Measurements from ENCODE around the gene CHM.

The CHM gene

DNA sequence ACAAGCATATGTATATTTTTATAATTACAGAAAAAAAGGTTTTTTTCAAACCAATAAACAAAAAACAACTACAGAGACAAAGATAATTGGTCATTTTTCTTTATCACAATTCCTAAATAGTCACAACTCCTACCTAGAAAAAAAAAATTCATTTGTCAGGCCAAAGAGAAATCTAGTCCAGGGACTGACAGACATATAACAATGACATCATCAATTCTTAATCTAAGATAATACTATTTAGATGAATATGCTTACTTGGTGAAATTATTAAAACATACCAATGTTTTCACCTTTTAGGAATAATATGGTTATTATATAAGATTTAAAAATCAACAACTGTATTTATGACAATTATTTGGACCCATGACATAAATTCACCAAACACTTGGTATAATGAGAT is 48.4 kb downstream of the CHM start:
- Histone ChIP-seq H3K27me3 (ENCODE audit: control insufficient read depth in 5 of 5, insufficient read depth in 4 of 5, low read length in 5 of 5) (no peaks in the 10 kb centered on the region), H3K9me3 (ENCODE audit: control insufficient read depth in 5 of 5, low read length in 5 of 5) (no peaks in the 10 kb centered on the region), H3K9ac (ENCODE audit: low read length in 5 of 5) (no peak overlapping the region), H3K4me3 (ENCODE audit: low read depth in 1 of 5, low read length in 5 of 5) (no peak overlapping the region), H3K4me1 (ENCODE audit: control insufficient read depth in 5 of 5, insufficient read depth in 5 of 5, low read length in 5 of 5) (peaks cover 0 to 3% (median 0%) of the 10 kb centered on the region in 5 donors), H3K27ac (ENCODE audit: low read depth, low read length) (no peak overlapping the region), H3K36me3 (ENCODE audit: control insufficient read depth in 5 of 5, insufficient read depth in 5 of 5, low read length in 5 of 5) (no peaks in the 10 kb centered on the region)

DNA sequence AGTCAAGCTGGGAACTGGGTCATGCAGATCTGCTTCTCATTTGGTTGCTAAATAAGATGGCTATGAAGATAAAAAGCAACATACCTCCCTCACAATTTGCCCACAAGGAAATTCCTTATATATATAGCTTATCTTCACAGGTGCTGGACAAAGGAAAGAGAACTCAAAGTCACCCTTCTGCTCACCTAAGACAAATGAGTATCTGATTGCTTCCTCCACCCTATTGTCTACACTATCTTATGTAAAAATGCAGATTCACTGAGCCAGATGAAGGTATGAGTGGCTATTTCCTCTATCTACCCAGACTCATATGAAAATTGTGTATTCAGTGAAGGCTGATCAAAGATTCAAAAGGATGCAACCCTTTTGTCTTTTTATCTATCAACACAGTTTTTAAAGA is 50.8 kb downstream of the CHM start:
- no peak overlapping the region for H3K9ac ChIP-seq (ENCODE audit: low read length in 5 of 5)
- no peaks in the 10 kb centered on the region for H3K27me3 ChIP-seq (ENCODE audit: control insufficient read depth in 5 of 5, insufficient read depth in 4 of 5, low read length in 5 of 5)
- no peaks in the 10 kb centered on the region for H3K9me3 ChIP-seq (ENCODE audit: control insufficient read depth in 5 of 5, low read length in 5 of 5)
- H3K4me1 ChIP-seq (ENCODE audit: control insufficient read depth in 5 of 5, insufficient read depth in 5 of 5, low read length in 5 of 5), result peaks cover 0 to 3% (median 0%) of the 10 kb centered on the region in 5 donors
- H3K36me3 ChIP-seq (ENCODE audit: control insufficient read depth in 5 of 5, insufficient read depth in 5 of 5, low read length in 5 of 5), result no peaks in the 10 kb centered on the region
- H3K4me3 ChIP-seq (ENCODE audit: low read depth in 1 of 5, low read length in 5 of 5), result no peak overlapping the region
- H3K27ac ChIP-seq (ENCODE audit: low read depth, low read length), result no peak overlapping the region

DNA sequence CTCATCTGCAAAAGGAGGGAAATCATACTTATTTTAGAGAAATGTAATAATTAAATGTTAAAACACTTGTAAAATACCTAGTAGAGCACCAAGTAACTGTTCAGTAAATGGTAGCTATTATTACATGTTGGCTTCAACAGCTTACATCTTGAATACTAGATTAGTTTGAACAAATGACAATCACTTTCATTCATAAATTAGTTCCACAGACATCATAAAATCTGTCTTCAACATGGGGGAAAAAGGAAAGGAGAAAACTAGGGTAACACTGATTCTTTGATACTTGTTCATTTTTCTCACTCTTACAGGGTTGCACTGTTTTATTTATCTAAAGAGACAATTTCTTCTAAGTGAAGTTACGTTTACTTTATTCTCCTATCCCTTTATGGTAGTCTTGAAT is 51.7 kb downstream of the CHM start:
- H3K9ac ChIP-seq (ENCODE audit: low read length in 5 of 5), result no peak overlapping the region
- H3K36me3 ChIP-seq (ENCODE audit: control insufficient read depth in 5 of 5, insufficient read depth in 5 of 5, low read length in 5 of 5), result no peaks in the 10 kb centered on the region
- no peaks in the 10 kb centered on the region for H3K27me3 ChIP-seq (ENCODE audit: control insufficient read depth in 5 of 5, insufficient read depth in 4 of 5, low read length in 5 of 5)
- H3K9me3 ChIP-seq (ENCODE audit: control insufficient read depth in 5 of 5, low read length in 5 of 5), result no peaks in the 10 kb centered on the region
- peaks cover 0 to 3% (median 0%) of the 10 kb centered on the region in 5 donors for H3K4me1 ChIP-seq (ENCODE audit: control insufficient read depth in 5 of 5, insufficient read depth in 5 of 5, low read length in 5 of 5)
- H3K4me3 ChIP-seq (ENCODE audit: low read depth in 1 of 5, low read length in 5 of 5), result no peak overlapping the region
- H3K27ac ChIP-seq (ENCODE audit: low read depth, low read length), result no peak overlapping the region

DNA sequence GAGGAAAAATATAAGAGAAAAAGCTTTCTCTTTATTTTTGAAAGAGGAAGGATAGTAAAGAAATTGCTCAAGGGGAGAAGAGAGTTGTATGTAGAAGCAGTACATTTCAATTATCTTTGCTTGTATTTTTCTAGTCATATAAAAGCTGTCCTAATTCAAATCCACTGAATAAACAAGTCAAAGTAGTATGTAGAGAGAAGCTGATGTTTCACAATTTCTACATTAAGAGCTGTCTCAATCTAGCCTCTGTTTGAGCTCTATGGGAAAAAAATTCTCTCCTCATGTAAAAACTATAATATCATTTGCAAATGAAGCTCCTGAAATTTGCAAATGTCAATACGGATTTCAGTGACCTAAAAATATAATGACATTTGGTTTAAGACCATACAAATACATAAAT is 52.6 kb downstream of the CHM start:
- no peak overlapping the region for H3K9ac ChIP-seq (ENCODE audit: low read length in 5 of 5)
- H3K27ac ChIP-seq (ENCODE audit: low read depth, low read length), result no peak overlapping the region
- peaks cover 0 to 3% (median 0%) of the 10 kb centered on the region in 5 donors for H3K4me1 ChIP-seq (ENCODE audit: control insufficient read depth in 5 of 5, insufficient read depth in 5 of 5, low read length in 5 of 5)
- no peaks in the 10 kb centered on the region for H3K27me3 ChIP-seq (ENCODE audit: control insufficient read depth in 5 of 5, insufficient read depth in 4 of 5, low read length in 5 of 5)
- H3K9me3 ChIP-seq (ENCODE audit: control insufficient read depth in 5 of 5, low read length in 5 of 5), result no peaks in the 10 kb centered on the region
- no peaks in the 10 kb centered on the region for H3K36me3 ChIP-seq (ENCODE audit: control insufficient read depth in 5 of 5, insufficient read depth in 5 of 5, low read length in 5 of 5)
- H3K4me3 ChIP-seq (ENCODE audit: low read depth in 1 of 5, low read length in 5 of 5), result no peak overlapping the region

DNA sequence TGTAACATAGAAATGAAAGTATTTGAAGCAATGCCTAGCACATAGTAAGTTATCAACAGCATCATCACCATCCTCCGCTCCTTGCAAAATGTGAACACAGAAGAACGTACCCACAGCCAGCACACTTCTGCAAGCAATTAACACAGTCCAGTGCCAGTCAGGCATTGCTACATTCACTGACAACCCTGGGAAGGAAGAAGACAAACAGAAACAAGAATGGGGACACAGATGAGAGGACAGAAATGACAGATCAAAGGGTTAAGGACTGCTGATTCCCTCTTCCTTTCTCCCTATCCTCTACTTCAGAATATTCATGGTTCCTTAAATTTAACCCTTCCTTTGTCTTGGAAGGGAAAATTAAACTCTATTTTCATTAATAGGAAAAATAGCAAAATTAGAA is 53.1 kb downstream of the CHM start:
- Histone ChIP-seq H3K9me3 (ENCODE audit: control insufficient read depth in 5 of 5, low read length in 5 of 5) (no peaks in the 10 kb centered on the region), H3K4me3 (ENCODE audit: low read depth in 1 of 5, low read length in 5 of 5) (no peak overlapping the region), H3K36me3 (ENCODE audit: control insufficient read depth in 5 of 5, insufficient read depth in 5 of 5, low read length in 5 of 5) (no peaks in the 10 kb centered on the region), H3K27me3 (ENCODE audit: control insufficient read depth in 5 of 5, insufficient read depth in 4 of 5, low read length in 5 of 5) (no peaks in the 10 kb centered on the region), H3K27ac (ENCODE audit: low read depth, low read length) (no peak overlapping the region), H3K4me1 (ENCODE audit: control insufficient read depth in 5 of 5, insufficient read depth in 5 of 5, low read length in 5 of 5) (peaks cover 0 to 3% (median 0%) of the 10 kb centered on the region in 5 donors), H3K9ac (ENCODE audit: low read length in 5 of 5) (no peak overlapping the region)

DNA sequence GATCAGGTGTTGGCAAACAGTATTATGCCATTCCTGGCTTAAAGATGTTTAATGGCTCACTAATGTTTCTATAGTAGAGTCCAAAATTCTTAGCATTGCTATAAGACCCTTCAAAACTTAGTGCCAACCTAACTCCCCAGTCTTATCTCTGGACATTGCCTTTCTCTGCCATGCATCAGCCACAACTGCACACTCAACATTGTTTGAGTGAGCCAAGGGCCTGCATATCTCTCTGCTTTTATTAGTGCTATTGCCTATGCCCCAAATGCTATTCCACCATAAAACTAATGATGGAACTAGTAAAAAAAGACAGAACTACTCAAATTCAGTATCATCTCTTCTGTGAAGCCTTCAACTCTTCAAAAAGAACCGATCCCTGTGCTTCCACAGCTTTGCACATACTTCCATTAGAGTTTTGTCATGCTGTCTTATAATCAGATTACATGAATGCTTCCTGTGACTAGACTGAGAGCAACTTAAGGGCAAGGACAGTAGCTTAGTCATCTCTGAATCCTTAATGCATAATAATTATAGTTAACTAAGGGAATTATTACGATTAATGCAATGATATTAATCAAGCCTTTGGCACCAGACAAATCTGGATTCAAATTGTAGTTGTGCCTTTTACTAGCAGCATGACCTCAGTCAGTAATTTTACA is 53.7 kb downstream of the CHM start:
- Histone ChIP-seq H3K9ac (ENCODE audit: low read length in 5 of 5) (no peak overlapping the region), H3K9me3 (ENCODE audit: control insufficient read depth in 5 of 5, low read length in 5 of 5) (peaks cover 0 to 4% (median 0%) of the 10 kb centered on the region in 5 donors), H3K27ac (ENCODE audit: low read depth, low read length) (no peak overlapping the region), H3K4me1 (ENCODE audit: control insufficient read depth in 5 of 5, insufficient read depth in 5 of 5, low read length in 5 of 5) (peaks cover 0 to 3% (median 0%) of the 10 kb centered on the region in 5 donors), H3K36me3 (ENCODE audit: control insufficient read depth in 5 of 5, insufficient read depth in 5 of 5, low read length in 5 of 5) (no peaks in the 10 kb centered on the region), H3K27me3 (ENCODE audit: control insufficient read depth in 5 of 5, insufficient read depth in 4 of 5, low read length in 5 of 5) (no peaks in the 10 kb centered on the region), H3K4me3 (ENCODE audit: low read depth in 1 of 5, low read length in 5 of 5) (no peak overlapping the region)

DNA sequence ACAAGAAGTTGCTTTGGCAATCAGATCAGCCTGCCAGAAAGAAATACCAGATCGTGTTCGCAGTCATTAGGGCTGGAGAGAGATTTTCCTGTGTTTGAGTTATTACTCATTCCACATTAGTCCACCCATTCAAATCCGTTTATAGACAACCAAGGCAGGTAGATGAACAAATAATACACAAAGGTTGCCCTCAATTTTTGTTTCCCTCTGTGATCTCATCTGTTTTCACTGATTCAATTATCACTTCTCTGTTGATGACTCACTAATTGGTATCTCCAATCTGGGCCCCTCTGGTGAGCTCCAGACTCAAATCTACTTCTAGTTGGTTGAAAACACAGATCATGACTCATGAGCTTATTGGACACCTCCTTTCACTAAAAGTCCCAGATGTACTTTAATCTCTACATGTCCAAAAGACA is 54.5 kb downstream of the CHM start:
- H3K9ac ChIP-seq (ENCODE audit: low read length in 5 of 5), result no peak overlapping the region
- H3K27ac ChIP-seq (ENCODE audit: low read depth, low read length), result no peak overlapping the region
- peaks cover 0 to 4% (median 0%) of the 10 kb centered on the region in 5 donors for H3K9me3 ChIP-seq (ENCODE audit: control insufficient read depth in 5 of 5, low read length in 5 of 5)
- H3K4me1 ChIP-seq (ENCODE audit: control insufficient read depth in 5 of 5, insufficient read depth in 5 of 5, low read length in 5 of 5), result peaks cover 0 to 3% (median 0%) of the 10 kb centered on the region in 5 donors
- H3K36me3 ChIP-seq (ENCODE audit: control insufficient read depth in 5 of 5, insufficient read depth in 5 of 5, low read length in 5 of 5), result no peaks in the 10 kb centered on the region
- no peak overlapping the region for H3K4me3 ChIP-seq (ENCODE audit: low read depth in 1 of 5, low read length in 5 of 5)
- no peaks in the 10 kb centered on the region for H3K27me3 ChIP-seq (ENCODE audit: control insufficient read depth in 5 of 5, insufficient read depth in 4 of 5, low read length in 5 of 5)

DNA sequence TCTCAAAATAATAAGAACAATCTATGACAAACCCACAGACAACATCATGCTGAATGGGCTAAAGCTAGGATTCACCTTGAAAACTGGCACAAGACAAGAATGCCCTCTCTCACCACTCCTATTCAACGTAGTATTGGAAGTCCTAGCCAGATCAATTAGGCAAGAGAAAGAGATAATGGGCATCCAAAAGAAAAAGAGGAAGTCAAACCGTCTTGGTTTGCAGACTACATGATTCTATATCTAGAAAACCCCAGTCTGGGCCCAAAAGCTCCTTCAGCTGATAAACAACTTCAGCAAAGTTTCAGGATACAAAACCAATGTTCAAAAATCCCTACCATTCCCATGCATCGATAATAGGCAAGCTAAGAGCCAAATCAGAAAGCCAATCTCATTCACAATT is 59.0 kb downstream of the CHM start:
- H3K9me3 ChIP-seq (ENCODE audit: control insufficient read depth in 5 of 5, low read length in 5 of 5), result peaks cover 0 to 4% (median 0%) of the 10 kb centered on the region in 5 donors
- no peaks in the 10 kb centered on the region for H3K36me3 ChIP-seq (ENCODE audit: control insufficient read depth in 5 of 5, insufficient read depth in 5 of 5, low read length in 5 of 5)
- no peak overlapping the region for H3K27ac ChIP-seq (ENCODE audit: low read depth, low read length)
- H3K9ac ChIP-seq (ENCODE audit: low read length in 5 of 5), result no peak overlapping the region
- no peaks in the 10 kb centered on the region for H3K4me1 ChIP-seq (ENCODE audit: control insufficient read depth in 5 of 5, insufficient read depth in 5 of 5, low read length in 5 of 5)
- H3K4me3 ChIP-seq (ENCODE audit: low read depth in 1 of 5, low read length in 5 of 5), result no peak overlapping the region
- no peaks in the 10 kb centered on the region for H3K27me3 ChIP-seq (ENCODE audit: control insufficient read depth in 5 of 5, insufficient read depth in 4 of 5, low read length in 5 of 5)

DNA sequence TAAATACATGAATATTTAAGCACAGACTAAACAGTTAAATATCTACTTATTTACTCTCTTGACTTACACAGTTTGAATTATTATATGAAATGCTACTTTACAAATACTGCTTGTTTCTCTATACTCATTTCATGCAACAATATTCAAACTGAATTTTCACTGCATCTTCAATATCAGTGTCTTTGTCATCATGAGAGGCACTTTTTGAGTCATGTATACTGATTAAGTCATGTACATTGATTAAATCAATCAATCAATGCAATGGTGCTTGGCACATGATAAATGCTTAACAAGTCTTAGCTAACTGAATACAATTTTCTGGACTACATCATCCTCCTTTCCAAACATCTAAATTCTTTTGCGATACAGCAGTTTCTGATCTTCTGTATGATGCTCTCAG is 67.1 kb downstream of the CHM start:
- Histone ChIP-seq H3K4me1 (ENCODE audit: control insufficient read depth in 5 of 5, insufficient read depth in 5 of 5, low read length in 5 of 5) (no peaks in the 10 kb centered on the region), H3K9ac (ENCODE audit: low read length in 5 of 5) (no peak overlapping the region), H3K27ac (ENCODE audit: low read depth, low read length) (no peak overlapping the region), H3K4me3 (ENCODE audit: low read depth in 1 of 5, low read length in 5 of 5) (no peak overlapping the region), H3K36me3 (ENCODE audit: control insufficient read depth in 5 of 5, insufficient read depth in 5 of 5, low read length in 5 of 5) (peaks cover 3 to 26% (median 4%) of the 10 kb centered on the region in 5 donors), H3K27me3 (ENCODE audit: control insufficient read depth in 5 of 5, insufficient read depth in 4 of 5, low read length in 5 of 5) (no peaks in the 10 kb centered on the region), H3K9me3 (ENCODE audit: control insufficient read depth in 5 of 5, low read length in 5 of 5) (no peaks in the 10 kb centered on the region)

DNA sequence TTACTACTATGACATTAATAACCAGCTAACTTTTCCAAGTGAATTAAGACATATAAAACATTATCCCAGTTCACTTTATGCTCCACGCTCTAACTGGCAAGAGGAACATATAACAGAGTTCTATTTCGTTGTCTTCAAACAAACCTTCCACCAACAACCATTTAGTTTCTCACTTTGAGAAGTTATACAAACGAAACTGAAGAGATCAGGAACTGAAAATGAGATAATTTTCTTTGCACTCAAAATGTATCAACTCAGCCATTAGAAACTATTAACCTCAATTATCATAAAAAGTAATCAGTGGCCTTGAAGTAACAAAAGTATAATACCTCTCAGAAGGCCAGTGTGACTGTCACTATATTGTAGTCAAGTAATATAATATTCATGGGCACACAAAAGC is 70.1 kb downstream of the CHM start:
- Histone ChIP-seq H3K27me3 (ENCODE audit: control insufficient read depth in 5 of 5, insufficient read depth in 4 of 5, low read length in 5 of 5) (no peaks in the 10 kb centered on the region), H3K4me3 (ENCODE audit: low read depth in 1 of 5, low read length in 5 of 5) (no peak overlapping the region), H3K9ac (ENCODE audit: low read length in 5 of 5) (no peak overlapping the region)

More for the DNA sequence above, 70.1 kb downstream of the CHM start:
- peaks cover 3 to 30% (median 4%) of the 10 kb centered on the region in 5 donors for H3K36me3 ChIP-seq (ENCODE audit: control insufficient read depth in 5 of 5, insufficient read depth in 5 of 5, low read length in 5 of 5)
- H3K9me3 ChIP-seq (ENCODE audit: control insufficient read depth in 5 of 5, low read length in 5 of 5), result peaks cover 0 to 3% (median 0%) of the 10 kb centered on the region in 5 donors
- no peak overlapping the region for H3K27ac ChIP-seq (ENCODE audit: low read depth, low read length)
- no peaks in the 10 kb centered on the region for H3K4me1 ChIP-seq (ENCODE audit: control insufficient read depth in 5 of 5, insufficient read depth in 5 of 5, low read length in 5 of 5)

All from subcutaneous abdominal adipose tissue (tissue), 5 donors.